ENCODE data around the gene GPR161. TPM values are rescaled to one million over a fixed set of nuclear protein-coding genes. Genes with fewer than 3 reads are reported as not detected.

Gene GPR161
- polyA plus RNA-seq, 1 donor (not counting 4 experiments of a cell fraction or from before 2014, with no cell fraction given) = 7.8 TPM

GRCh38 chr1:168146160-168146539 is 9.4 kb upstream of the GPR161 start:
- Histone ChIP-seq H2AFZ (ENCODE audit: control insufficient read depth, low read length) (no peak overlapping the region), H3K4me2 (ENCODE audit: control insufficient read depth, extremely low read depth, insufficient read depth, low read depth, low read length) (no peak overlapping the region), H3K36me3 (ENCODE audit: control insufficient read depth in 2 of 2, extremely low read depth in 1 of 2, insufficient read depth in 2 of 2, low read length in 2 of 2) (no peaks in the 10 kb centered on the region), H3K27me3 (ENCODE audit: control insufficient read depth, extremely low read depth, insufficient read depth, low read length) (no peaks in the 10 kb centered on the region), H3K4me3 (ENCODE audit: control insufficient read depth in 2 of 3, extremely low read depth in 1 of 3, insufficient read depth in 2 of 3, low read depth in 1 of 3, low read length in 3 of 3) (no peak overlapping the region), H3K9ac (ENCODE audit: control insufficient read depth, extremely low read depth, insufficient read depth, low read length) (no peak overlapping the region), H3K9me1 (ENCODE audit: control insufficient read depth, extremely low read depth, insufficient read depth, low read length) (no peaks in the 10 kb centered on the region), H4K20me1 (ENCODE audit: control insufficient read depth, extremely low read depth, insufficient read depth, low read length) (no peaks in the 10 kb centered on the region), H3K4me1 (ENCODE audit: control insufficient read depth, extremely low read depth, insufficient read depth, low read length) (no peaks in the 10 kb centered on the region), H3K27ac (ENCODE audit: control insufficient read depth, insufficient read depth, low read length) (no peak overlapping the region), H3K9me3 (ENCODE audit: control insufficient read depth, low read depth, low read length) (no peaks in the 10 kb centered on the region), H3K79me2 (ENCODE audit: control insufficient read depth, insufficient read depth, low read length) (no peaks in the 10 kb centered on the region)
- TF ChIP-seq, protein P1, sequence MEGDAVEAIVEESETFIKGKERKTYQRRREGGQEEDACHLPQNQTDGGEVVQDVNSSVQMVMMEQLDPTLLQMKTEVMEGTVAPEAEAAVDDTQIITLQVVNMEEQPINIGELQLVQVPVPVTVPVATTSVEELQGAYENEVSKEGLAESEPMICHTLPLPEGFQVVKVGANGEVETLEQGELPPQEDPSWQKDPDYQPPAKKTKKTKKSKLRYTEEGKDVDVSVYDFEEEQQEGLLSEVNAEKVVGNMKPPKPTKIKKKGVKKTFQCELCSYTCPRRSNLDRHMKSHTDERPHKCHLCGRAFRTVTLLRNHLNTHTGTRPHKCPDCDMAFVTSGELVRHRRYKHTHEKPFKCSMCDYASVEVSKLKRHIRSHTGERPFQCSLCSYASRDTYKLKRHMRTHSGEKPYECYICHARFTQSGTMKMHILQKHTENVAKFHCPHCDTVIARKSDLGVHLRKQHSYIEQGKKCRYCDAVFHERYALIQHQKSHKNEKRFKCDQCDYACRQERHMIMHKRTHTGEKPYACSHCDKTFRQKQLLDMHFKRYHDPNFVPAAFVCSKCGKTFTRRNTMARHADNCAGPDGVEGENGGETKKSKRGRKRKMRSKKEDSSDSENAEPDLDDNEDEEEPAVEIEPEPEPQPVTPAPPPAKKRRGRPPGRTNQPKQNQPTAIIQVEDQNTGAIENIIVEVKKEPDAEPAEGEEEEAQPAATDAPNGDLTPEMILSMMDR (optimal IDR thresholded peaks at IDR 0.05 in 1 of 3, IDR thresholded peaks at IDR 0.05 in 1 of 3, conservative IDR thresholded peaks at IDR 0.05 in 1 of 3; ENCODE audit: extremely low read depth in 1 of 3, insufficient read depth in 2 of 3, low read length in 3 of 3) = no peak
- no peak for TF ChIP-seq EZH2 (IDR thresholded peaks at IDR 0.05; ENCODE audit: low read length)
- FAIRE-seq = no peak
- no peak for DNase-seq (ENCODE audit: low read depth, low spot score)
- dilution Hi-C loops (cut with MboI; ENCODE audit: extremely low pct_ligation_motif_present, low sequenced_read_pairs) = no loop called here

DNA sequence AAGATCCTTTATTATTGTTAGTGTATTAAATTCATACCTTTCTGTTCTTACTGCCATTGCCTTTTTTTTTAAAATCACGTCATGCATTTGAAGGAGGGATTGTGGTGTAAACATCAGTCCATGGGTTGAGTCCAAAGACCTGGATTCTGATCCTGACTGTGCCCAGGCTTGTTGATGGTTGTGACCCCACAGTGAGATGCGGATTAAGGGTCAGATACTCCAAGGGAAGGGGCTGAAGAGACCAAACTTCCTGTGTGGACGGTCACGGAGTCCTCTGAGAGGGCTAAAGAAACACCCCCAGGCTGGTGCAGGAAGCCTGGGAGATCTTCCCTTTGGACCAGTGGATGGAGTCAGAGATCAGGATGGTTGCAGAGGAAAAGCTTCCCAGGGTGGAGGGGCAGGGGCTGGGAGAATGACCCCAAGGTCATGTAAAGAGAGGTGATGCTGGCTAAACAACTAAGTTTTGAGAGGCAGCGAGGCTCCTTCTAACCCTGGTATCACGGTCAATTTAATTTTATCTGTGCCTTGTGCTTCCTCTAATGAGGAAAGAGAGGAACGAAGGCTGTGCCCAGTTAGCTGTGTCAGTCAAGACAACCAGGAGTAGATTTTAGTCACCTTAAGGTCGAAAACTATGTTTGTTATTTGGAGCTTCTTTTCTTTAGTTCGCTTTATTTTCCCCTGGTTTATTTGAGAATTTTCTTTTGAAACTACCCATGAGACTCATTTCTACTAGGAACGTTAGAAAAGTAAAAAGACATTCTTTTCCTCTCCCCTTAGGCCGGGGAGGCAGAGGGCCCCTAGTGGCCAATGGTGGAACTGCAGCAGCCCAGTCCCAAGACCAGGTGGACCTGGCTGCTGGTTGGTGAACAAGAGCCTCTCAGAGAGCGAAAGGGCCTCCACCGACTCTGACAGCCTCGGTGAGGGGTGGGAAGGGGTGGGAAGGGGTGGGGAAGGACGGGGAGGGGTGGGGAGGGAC is 8.7 kb upstream of the GPR161 start:
- Histone ChIP-seq H3K36me3 (ENCODE audit: control insufficient read depth in 2 of 2, extremely low read depth in 1 of 2, insufficient read depth in 2 of 2, low read length in 2 of 2) (no peaks in the 10 kb centered on the region), H3K4me1 (ENCODE audit: control insufficient read depth, extremely low read depth, insufficient read depth, low read length) (no peaks in the 10 kb centered on the region), H2AFZ (ENCODE audit: control insufficient read depth, low read length) (no peak overlapping the region), H3K9ac (ENCODE audit: control insufficient read depth, extremely low read depth, insufficient read depth, low read length) (no peak overlapping the region), H3K27ac (ENCODE audit: control insufficient read depth, insufficient read depth, low read length) (no peak overlapping the region), H3K9me3 (ENCODE audit: control insufficient read depth, low read depth, low read length) (no peaks in the 10 kb centered on the region), H4K20me1 (ENCODE audit: control insufficient read depth, extremely low read depth, insufficient read depth, low read length) (no peaks in the 10 kb centered on the region), H3K4me2 (ENCODE audit: control insufficient read depth, extremely low read depth, insufficient read depth, low read depth, low read length) (no peak overlapping the region), H3K79me2 (ENCODE audit: control insufficient read depth, insufficient read depth, low read length) (no peaks in the 10 kb centered on the region), H3K9me1 (ENCODE audit: control insufficient read depth, extremely low read depth, insufficient read depth, low read length) (no peaks in the 10 kb centered on the region), H3K27me3 (ENCODE audit: control insufficient read depth, extremely low read depth, insufficient read depth, low read length) (no peaks in the 10 kb centered on the region), H3K4me3 (ENCODE audit: control insufficient read depth in 2 of 3, extremely low read depth in 1 of 3, insufficient read depth in 2 of 3, low read depth in 1 of 3, low read length in 3 of 3) (no peak overlapping the region)
- FAIRE-seq (peak; percentile 46), DNase-seq (ENCODE audit: low read depth, low spot score) (no peak)
- TF ChIP-seq EZH2 (IDR thresholded peaks at IDR 0.05; ENCODE audit: low read length) = no peak
- TF ChIP-seq, protein P1 (optimal IDR thresholded peaks at IDR 0.05 in 1 of 3, IDR thresholded peaks at IDR 0.05 in 1 of 3, conservative IDR thresholded peaks at IDR 0.05 in 1 of 3; ENCODE audit: extremely low read depth in 1 of 3, insufficient read depth in 2 of 3, low read length in 3 of 3) = peak; percentile 89 to 97 (median 95)
- dilution Hi-C loops (cut with MboI; ENCODE audit: extremely low pct_ligation_motif_present, low sequenced_read_pairs) = no loop called here
